ENCODE measurements around the gene OXCT1.
"Not testable (repeated sequence)": the region's sequence is repeated elsewhere in the genome, so short reads cannot be mapped to it uniquely, and the experiment has no call there.

The OXCT1 gene

DNA sequence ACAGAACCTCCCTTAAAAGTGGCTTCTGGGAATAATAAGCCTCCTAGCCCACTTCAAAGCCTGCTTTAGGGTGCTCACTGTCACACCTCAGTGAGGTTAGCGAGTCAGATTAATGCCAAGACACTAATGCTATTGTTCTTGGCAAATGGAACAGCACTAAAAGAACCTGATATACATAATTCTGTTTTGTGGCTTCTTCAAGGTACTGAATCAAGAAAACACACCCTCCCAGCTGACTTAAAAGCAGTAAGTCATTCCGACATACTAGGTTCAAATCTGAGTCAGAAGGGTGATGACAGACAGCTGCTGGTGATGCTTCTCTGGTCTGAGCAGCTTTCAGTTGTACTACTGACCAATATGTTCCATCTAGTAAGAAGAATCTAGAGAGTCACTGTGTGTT, 121.6 kb downstream of the OXCT1 start:
- peaks cover 4% of the 10 kb centered on the region; the same call in 1 of the 2 replicates for H3K36me3 ChIP-seq (ENCODE audit: insufficient read depth, low read length)
- H3K27me3 ChIP-seq (ENCODE audit: insufficient read depth, low read length), result no peaks in the 10 kb centered on the region
- no peak overlapping the region for H3K9ac ChIP-seq (ENCODE audit: low read depth, low read length)
- H3K4me3 ChIP-seq (ENCODE audit: low read length), result no peak overlapping the region
- 95% methylated on average over 2 of the region's 2 CpGs for WGBS
- H3K9me3 ChIP-seq (ENCODE audit: insufficient read depth, low read depth, low read length), result no peaks in the 10 kb centered on the region
- H3K27ac ChIP-seq (ENCODE audit: low read depth, low read length), result no peak overlapping the region
- H3K4me1 ChIP-seq (ENCODE audit: insufficient read depth, low read length), result peaks cover 3% of the 10 kb centered on the region; the same call in 1 of the 2 replicates

DNA sequence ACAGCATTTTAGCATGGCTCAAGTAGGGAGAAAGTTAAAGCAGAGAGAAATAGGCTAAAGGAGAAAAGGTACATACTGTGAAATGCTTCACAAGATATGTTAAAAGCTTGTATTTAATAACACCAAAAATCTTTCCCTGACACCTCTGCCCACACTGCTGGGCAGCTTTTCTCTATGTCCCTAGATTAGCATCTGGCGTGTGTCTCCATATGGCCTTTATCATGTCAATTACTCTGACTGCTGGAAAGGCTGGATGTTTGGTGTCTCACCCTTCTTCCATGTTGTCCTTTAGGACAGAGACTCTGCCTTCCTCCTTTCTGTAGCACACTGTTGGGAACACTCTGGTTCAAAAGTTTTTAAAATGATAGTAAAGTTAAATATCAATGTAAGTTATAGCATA, 122.5 kb downstream of the OXCT1 start:
- Histone ChIP-seq H3K9ac (ENCODE audit: low read depth, low read length) (no peak overlapping the region), H3K9me3 (ENCODE audit: insufficient read depth, low read depth, low read length) (no peaks in the 10 kb centered on the region), H3K27me3 (ENCODE audit: insufficient read depth, low read length) (no peaks in the 10 kb centered on the region), H3K4me1 (ENCODE audit: insufficient read depth, low read length) (peaks cover 3% of the 10 kb centered on the region; the same call in 1 of the 2 replicates), H3K27ac (ENCODE audit: low read depth, low read length) (no peak overlapping the region), H3K4me3 (ENCODE audit: low read length) (no peak overlapping the region), H3K36me3 (ENCODE audit: insufficient read depth, low read length) (peaks cover 4% of the 10 kb centered on the region; the same call in 1 of the 2 replicates)
- 100% methylated on average over 1 of the region's 1 CpG for WGBS

DNA sequence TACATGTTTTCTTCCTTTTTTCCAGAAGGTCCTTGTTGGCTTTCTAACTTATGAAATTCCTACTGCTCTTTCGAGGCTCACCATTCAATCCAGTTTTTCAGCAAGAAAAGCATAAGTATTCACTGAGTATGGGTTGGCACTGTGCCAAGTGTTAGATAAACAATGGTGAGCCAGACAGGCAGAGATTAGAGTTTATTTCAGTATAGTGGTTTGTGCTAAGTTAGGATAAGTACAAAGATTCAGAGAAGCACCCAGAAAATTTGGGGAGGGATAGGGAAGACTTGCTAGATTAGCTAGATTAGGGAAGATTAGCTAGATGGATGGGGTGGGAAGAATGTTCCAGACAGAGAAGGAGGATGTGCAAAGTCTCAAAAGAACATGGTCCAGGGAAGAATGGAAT, 122.9 kb downstream of the OXCT1 start:
- Histone ChIP-seq H3K9ac (ENCODE audit: low read depth, low read length) (no peak overlapping the region), H3K9me3 (ENCODE audit: insufficient read depth, low read depth, low read length) (no peaks in the 10 kb centered on the region), H3K27ac (ENCODE audit: low read depth, low read length) (no peak overlapping the region), H3K36me3 (ENCODE audit: insufficient read depth, low read length) (peaks cover 4% of the 10 kb centered on the region; the same call in 1 of the 2 replicates), H3K4me3 (ENCODE audit: low read length) (no peak overlapping the region), H3K27me3 (ENCODE audit: insufficient read depth, low read length) (no peaks in the 10 kb centered on the region), H3K4me1 (ENCODE audit: insufficient read depth, low read length) (peaks cover 3% of the 10 kb centered on the region; the same call in 1 of the 2 replicates)
- 86% methylated on average over 1 of the region's 1 CpG for WGBS

DNA sequence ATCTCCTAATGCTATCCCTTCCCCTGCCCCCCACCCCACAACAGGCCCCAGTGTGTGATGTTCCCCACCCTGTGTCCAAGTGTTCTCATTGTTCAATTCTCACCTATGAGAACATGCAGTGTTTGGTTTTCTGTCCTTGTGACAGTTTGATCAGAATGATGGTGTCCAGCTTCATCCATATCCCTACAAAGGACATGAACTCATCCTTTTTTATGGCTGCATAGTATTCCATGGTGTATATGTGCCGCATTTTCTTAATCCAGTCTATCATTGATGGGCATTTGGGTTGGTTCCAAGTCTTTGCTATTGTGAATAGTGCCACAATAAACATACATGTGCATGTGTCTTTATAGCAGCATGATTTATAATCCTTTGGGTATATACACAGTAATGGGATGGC, 127.6 kb downstream of the OXCT1 start:
- H3K27me3 ChIP-seq (ENCODE audit: insufficient read depth, low read length); H3K4me1 ChIP-seq (ENCODE audit: insufficient read depth, low read length); H3K27ac ChIP-seq (ENCODE audit: low read depth, low read length); H3K9me3 ChIP-seq (ENCODE audit: insufficient read depth, low read depth, low read length); H3K9ac ChIP-seq (ENCODE audit: low read depth, low read length); H3K4me3 ChIP-seq (ENCODE audit: low read length): not testable (repeated sequence)
- no CpG with 5 or more reads among the region's 1 CpG for WGBS
- H3K36me3 ChIP-seq (ENCODE audit: insufficient read depth, low read length), result peaks cover 15% of the 10 kb centered on the region

DNA sequence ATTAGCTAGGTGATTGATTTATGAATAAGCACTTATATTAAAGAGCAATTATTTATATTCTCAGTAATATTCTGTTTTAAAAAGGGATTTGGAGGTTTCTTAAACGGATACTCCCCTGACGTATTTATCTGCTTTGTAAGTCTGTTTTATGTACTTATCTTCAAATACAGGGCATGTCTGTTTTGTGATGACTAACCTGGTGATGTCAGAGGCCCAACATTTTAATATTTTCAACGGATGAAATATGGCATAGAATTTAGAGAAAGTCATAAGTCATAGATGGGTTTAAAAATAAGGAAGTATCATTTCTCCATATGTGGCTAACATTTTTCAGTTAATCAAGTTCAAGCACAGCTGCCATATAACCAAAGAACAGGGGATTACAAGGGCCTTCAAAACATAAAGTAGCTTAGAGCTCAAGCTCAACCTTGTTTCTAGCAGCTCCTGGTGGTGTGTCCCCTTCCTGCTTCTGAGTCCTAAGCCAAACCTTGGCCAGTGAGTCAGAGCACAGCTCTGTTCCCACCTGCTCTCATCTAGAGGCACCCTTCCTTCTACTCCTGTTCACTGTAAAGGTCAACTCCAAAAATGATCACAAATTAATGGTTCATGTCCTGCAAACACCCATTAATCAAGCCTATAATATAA, 131.4 kb downstream of the OXCT1 start:
- 100% methylated on average over 3 of the region's 3 CpGs for WGBS
- H3K36me3 ChIP-seq (ENCODE audit: insufficient read depth, low read length), result peaks cover 20% of the 10 kb centered on the region

DNA sequence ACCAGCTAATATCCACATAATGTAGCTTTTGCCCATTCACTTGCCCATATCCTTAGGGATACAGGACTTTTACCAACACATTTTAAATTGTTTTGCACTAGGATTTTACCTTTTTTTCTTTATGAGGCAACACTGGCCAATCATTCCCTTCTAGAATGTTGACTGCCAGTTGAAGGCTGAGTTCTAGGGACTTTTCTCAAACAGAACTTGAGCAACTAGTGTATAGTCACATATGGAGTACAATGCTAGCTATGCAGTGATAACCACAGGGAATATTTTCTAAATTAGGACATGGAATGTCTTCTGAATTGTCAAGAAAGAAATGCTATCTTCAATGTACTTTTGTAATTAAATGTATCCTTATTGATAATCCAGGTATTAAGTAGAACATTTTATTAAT, 133.6 kb downstream of the OXCT1 start:
- Histone ChIP-seq H3K9me3 (ENCODE audit: insufficient read depth, low read depth, low read length) (no peaks in the 10 kb centered on the region), H3K4me3 (ENCODE audit: low read length) (no peak overlapping the region), H3K4me1 (ENCODE audit: insufficient read depth, low read length) (no peaks in the 10 kb centered on the region), H3K9ac (ENCODE audit: low read depth, low read length) (no peak overlapping the region), H3K27ac (ENCODE audit: low read depth, low read length) (no peak overlapping the region), H3K27me3 (ENCODE audit: insufficient read depth, low read length) (no peaks in the 10 kb centered on the region), H3K36me3 (ENCODE audit: insufficient read depth, low read length) (peaks cover 20% of the 10 kb centered on the region)

More for the DNA sequence above, 131.4 kb downstream of the OXCT1 start:
- H3K9ac ChIP-seq (ENCODE audit: low read depth, low read length), result no peak overlapping the region
- no peaks in the 10 kb centered on the region for H3K4me1 ChIP-seq (ENCODE audit: insufficient read depth, low read length)
- no peak overlapping the region for H3K4me3 ChIP-seq (ENCODE audit: low read length)
- no peak overlapping the region for H3K27ac ChIP-seq (ENCODE audit: low read depth, low read length)
- H3K9me3 ChIP-seq (ENCODE audit: insufficient read depth, low read depth, low read length), result no peaks in the 10 kb centered on the region
- no peaks in the 10 kb centered on the region for H3K27me3 ChIP-seq (ENCODE audit: insufficient read depth, low read length)

DNA sequence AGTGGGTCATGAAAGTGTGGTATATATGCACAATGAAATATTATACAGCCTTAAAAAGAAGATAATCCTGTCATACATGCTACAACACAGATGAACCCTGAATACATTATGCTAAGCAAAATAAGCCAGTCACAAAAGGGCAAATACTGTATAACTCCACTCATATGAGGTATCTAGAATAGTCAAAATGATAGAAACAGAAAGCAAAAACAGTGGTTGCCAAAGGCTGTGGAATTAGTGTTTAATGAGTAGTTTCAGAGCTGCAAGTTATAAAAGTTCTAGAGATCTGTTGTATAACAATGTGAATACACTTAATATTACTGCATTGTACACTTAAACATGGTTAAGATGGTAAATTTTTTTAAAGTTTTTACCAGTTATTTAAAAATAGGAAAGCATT, 135.0 kb downstream of the OXCT1 start:
- no peaks in the 10 kb centered on the region for H3K9me3 ChIP-seq (ENCODE audit: insufficient read depth, low read depth, low read length)
- no peak overlapping the region for H3K9ac ChIP-seq (ENCODE audit: low read depth, low read length)
- no peak overlapping the region for H3K27ac ChIP-seq (ENCODE audit: low read depth, low read length)
- no peaks in the 10 kb centered on the region for H3K4me1 ChIP-seq (ENCODE audit: insufficient read depth, low read length)
- H3K36me3 ChIP-seq (ENCODE audit: insufficient read depth, low read length), result peaks cover 20% of the 10 kb centered on the region
- no peaks in the 10 kb centered on the region for H3K27me3 ChIP-seq (ENCODE audit: insufficient read depth, low read length)
- no peak overlapping the region for H3K4me3 ChIP-seq (ENCODE audit: low read length)

DNA sequence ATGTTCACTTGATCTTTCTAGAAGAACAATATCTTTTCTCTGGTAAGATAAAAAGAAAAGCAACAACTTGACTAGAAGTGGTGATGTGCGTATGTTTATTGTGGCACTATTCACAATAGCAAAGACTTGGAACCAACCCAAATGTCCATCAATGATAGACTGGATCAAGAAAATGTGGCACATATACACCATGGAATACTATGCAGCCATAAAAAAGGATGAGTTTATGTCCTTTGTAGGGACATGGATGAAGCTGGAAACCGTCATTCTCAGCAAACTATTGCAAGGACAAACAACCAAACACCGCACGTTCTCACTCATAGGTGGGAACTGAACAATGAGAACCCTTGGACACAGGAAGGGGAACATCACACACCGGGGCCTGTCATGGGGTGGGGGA, 140.8 kb downstream of the OXCT1 start:
- H3K27me3 ChIP-seq (ENCODE audit: insufficient read depth, low read length); H3K36me3 ChIP-seq (ENCODE audit: insufficient read depth, low read length); H3K27ac ChIP-seq (ENCODE audit: low read depth, low read length); H3K9ac ChIP-seq (ENCODE audit: low read depth, low read length); H3K9me3 ChIP-seq (ENCODE audit: insufficient read depth, low read depth, low read length); H3K4me1 ChIP-seq (ENCODE audit: insufficient read depth, low read length); H3K4me3 ChIP-seq (ENCODE audit: low read length): not testable (repeated sequence)
- WGBS, result 100% methylated on average over 4 of the region's 5 CpGs

DNA sequence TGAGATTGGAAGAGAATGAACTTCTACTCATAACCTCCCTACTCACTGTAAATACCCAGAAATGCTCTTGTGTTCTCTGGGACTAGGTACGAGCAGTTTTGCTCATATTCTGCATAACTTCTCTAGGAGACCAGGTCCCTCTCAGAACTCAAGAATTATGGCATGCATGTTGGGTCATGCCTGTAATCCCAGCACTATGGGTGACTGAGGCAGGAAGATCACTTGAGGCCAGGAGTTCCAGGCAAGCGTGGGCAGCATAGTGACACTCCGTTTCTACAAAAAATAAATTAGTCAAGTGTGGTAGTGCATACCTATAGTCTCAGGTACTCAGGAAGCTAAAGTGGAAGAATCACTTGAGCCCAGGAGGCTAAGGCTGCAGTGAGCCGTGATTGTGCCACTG, 141.9 kb downstream of the OXCT1 start:
- Histone ChIP-seq H3K36me3 (ENCODE audit: insufficient read depth, low read length) (no peaks in the 10 kb centered on the region), H3K27me3 (ENCODE audit: insufficient read depth, low read length) (no peaks in the 10 kb centered on the region), H3K4me3 (ENCODE audit: low read length) (no peak overlapping the region), H3K27ac (ENCODE audit: low read depth, low read length) (no peak overlapping the region), H3K9ac (ENCODE audit: low read depth, low read length) (no peak overlapping the region), H3K4me1 (ENCODE audit: insufficient read depth, low read length) (no peaks in the 10 kb centered on the region), H3K9me3 (ENCODE audit: insufficient read depth, low read depth, low read length) (no peaks in the 10 kb centered on the region)
- WGBS, result 96% methylated on average over 4 of the region's 4 CpGs

DNA sequence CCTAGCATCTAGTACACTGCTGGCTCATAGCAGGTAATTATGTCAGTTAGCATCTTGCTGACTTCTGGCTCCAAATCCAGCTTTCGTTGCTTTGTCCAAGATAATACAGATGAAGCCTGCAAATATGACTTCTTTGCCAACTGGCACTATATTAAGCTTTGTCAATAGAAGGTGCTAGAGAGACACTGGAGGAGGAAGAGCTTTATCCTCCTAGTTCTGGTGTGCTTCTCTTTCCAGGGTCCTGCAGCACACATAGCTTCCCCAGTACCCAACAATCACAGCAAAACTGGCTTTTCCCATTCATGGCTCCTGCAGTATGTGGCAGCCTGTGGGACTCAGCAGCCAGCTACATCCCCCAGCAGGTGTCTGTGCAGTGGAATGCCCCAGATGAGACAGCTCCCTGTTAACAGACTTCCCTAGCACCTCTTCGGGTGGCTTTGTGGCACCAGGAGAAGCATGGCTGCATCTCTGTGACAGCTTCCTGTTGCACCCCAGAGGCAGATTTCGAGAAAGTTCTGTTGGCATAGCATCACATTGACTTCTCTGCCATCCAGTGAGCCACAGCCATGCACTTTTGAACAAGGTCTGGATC, 147.8 kb downstream of the OXCT1 start:
- no peak overlapping the region for H3K4me3 ChIP-seq (ENCODE audit: low read length)
- WGBS, result 93% methylated on average over 3 of the region's 3 CpGs
- no peaks in the 10 kb centered on the region for H3K36me3 ChIP-seq (ENCODE audit: insufficient read depth, low read length)
- no peak overlapping the region for H3K27ac ChIP-seq (ENCODE audit: low read depth, low read length)
- H3K4me1 ChIP-seq (ENCODE audit: insufficient read depth, low read length), result no peaks in the 10 kb centered on the region
- H3K9me3 ChIP-seq (ENCODE audit: insufficient read depth, low read depth, low read length), result no peaks in the 10 kb centered on the region
- H3K9ac ChIP-seq (ENCODE audit: low read depth, low read length), result no peak overlapping the region
- H3K27me3 ChIP-seq (ENCODE audit: insufficient read depth, low read length), result no peaks in the 10 kb centered on the region

DNA sequence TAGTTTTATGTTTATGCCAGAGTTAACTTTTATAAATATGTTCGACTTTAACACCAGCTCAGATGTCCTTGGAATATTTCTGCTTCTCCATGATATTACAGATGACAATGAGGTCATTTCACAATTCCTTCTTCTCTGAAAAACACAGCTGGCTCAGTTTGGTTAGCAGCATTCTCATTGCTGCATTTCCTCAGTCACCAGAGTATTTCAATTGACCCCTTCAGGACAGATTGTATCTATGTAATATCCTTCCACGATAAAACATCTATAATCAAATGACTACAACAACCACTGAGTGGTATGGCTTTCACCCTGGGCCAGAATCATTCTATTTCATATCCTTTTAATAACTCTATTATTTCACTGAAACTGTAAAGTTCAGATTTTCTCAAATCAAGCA, 148.7 kb downstream of the OXCT1 start:
- Histone ChIP-seq H3K9ac (ENCODE audit: low read depth, low read length) (no peak overlapping the region), H3K9me3 (ENCODE audit: insufficient read depth, low read depth, low read length) (no peaks in the 10 kb centered on the region), H3K27ac (ENCODE audit: low read depth, low read length) (no peak overlapping the region), H3K4me1 (ENCODE audit: insufficient read depth, low read length) (no peaks in the 10 kb centered on the region), H3K36me3 (ENCODE audit: insufficient read depth, low read length) (no peaks in the 10 kb centered on the region), H3K27me3 (ENCODE audit: insufficient read depth, low read length) (no peaks in the 10 kb centered on the region), H3K4me3 (ENCODE audit: low read length) (no peak overlapping the region)
- 89% methylated on average over 2 of the region's 2 CpGs for WGBS

DNA sequence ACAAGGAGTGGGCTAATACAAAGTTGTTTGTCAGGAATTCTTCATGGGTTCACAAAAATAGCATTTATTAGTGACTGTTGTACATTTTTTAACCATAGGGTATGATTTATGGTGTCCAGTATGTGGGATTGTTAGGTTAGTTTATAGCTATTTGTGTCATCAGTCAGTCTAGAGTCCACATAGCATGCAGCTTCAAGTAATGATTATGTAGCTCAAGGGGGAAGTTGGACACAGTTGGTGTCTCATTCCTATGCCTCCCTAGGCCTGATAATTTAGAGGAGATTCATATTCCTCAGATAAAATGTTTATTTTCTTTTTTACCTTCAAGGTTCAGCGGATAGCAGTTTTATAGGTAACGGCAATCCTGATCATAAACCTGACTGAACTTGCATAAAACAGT, 153.8 kb downstream of the OXCT1 start:
- WGBS, result 96% methylated on average over 2 of the region's 2 CpGs
- no peak overlapping the region for H3K27ac ChIP-seq (ENCODE audit: low read depth, low read length)
- no peaks in the 10 kb centered on the region for H3K9me3 ChIP-seq (ENCODE audit: insufficient read depth, low read depth, low read length)
- no peaks in the 10 kb centered on the region for H3K27me3 ChIP-seq (ENCODE audit: insufficient read depth, low read length)
- H3K36me3 ChIP-seq (ENCODE audit: insufficient read depth, low read length), result no peaks in the 10 kb centered on the region
- H3K4me1 ChIP-seq (ENCODE audit: insufficient read depth, low read length), result no peaks in the 10 kb centered on the region
- H3K9ac ChIP-seq (ENCODE audit: low read depth, low read length), result no peak overlapping the region
- no peak overlapping the region for H3K4me3 ChIP-seq (ENCODE audit: low read length)

Data from HUES64 (cell line).